Fibroblast of mammary gland (primary cell): ENCODE measurements around the gene EPB41L4B.
"Not testable (repeated sequence)": the region's sequence is repeated elsewhere in the genome, so short reads cannot be mapped to it uniquely, and the experiment has no call there.

Source experiments
- DNase-seq: peaks from one replicate; pipeline ENCODE4 v3.0.0-alpha.2; 2010; ENCODE audit warnings: low read depth
- H3K4me3 ChIP-seq: 2 replicates; pipeline ENCODE4 v1.5.1; 2011; ENCODE audit warnings: low read depth, mild to moderate bottlenecking, low read length, moderate library complexity; ENCODE audit not compliant: control insufficient read depth
- TF ChIP-seq, protein P1 (sequence below): conservative IDR thresholded peaks from 2 replicates; pipeline ENCODE4 v1.5.1; 2011; ENCODE audit warnings: low read depth, low read length, inconsistent platforms; ENCODE audit not compliant: control insufficient read depth, insufficient read depth

Gene EPB41L4B

DNA sequence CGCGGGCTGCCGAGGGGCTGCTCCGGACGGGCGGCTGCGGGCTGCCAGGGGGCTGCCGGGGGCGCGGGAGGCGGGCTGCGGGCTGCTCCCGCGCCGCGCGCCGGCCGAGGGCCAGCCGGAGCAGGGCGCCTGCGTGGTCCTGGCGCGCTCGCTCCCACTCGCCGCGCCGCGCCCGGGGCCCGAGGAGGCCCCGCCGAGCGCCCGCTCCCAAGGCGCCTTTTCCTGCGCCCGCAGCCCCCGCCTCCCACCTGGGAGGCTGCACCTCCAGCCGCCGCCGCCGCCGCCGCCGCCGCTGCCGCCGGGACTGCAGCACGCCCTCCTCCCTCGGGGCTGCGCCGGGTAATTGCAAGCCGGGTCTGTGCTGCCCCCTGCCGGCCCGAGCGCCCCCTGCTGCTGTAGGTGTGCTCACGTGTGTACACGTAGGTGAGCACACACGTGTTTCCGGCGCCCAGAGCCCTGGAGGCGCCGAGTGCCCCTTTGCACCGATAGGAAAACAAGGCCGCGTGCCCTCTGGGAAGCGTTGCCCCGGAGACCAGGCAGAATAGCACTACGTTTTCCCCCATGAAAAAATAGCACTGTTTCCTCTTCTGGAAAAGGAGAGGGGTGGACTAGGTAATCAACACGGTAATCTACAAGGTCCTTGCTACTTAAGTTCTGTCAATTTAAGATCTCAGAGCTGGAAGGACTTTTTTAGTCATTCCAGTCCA is at the start of gene EPB41L4B:
Gene EPB41L4B (minus strand): TSS at position 318 of the 707 bp plus-strand sequence. CDS start 613 bp downstream, outside the sequence.
- no peak within 1 kb of the TSS for H3K4me3 ChIP-seq
- peak; percentile 56 for DNase-seq
- TF ChIP-seq, protein P1, sequence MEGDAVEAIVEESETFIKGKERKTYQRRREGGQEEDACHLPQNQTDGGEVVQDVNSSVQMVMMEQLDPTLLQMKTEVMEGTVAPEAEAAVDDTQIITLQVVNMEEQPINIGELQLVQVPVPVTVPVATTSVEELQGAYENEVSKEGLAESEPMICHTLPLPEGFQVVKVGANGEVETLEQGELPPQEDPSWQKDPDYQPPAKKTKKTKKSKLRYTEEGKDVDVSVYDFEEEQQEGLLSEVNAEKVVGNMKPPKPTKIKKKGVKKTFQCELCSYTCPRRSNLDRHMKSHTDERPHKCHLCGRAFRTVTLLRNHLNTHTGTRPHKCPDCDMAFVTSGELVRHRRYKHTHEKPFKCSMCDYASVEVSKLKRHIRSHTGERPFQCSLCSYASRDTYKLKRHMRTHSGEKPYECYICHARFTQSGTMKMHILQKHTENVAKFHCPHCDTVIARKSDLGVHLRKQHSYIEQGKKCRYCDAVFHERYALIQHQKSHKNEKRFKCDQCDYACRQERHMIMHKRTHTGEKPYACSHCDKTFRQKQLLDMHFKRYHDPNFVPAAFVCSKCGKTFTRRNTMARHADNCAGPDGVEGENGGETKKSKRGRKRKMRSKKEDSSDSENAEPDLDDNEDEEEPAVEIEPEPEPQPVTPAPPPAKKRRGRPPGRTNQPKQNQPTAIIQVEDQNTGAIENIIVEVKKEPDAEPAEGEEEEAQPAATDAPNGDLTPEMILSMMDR: peak; percentile 60

DNA sequence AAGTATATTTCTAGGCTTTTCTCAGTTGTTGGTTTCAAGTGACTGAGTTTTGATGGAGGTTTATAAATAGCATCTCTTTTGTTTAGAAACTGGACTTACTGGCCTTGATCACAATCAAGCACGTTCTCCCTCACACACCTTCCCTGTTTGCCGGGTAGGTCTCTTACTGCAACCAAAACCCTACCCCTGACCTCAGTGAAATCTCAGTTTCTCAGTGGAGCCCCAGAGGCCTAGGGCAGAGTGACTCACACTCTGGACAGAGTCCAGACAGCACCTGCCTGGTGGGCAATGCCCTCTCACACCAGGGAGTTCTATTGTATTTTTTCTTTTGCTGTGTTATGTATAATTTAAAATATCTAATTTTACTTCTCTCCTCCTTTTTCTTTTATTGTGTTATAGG is 48.4 kb upstream of the EPB41L4B start:
- no peak overlapping the region for H3K4me3 ChIP-seq
- no peak for DNase-seq
- TF ChIP-seq, protein P1: no peak

DNA sequence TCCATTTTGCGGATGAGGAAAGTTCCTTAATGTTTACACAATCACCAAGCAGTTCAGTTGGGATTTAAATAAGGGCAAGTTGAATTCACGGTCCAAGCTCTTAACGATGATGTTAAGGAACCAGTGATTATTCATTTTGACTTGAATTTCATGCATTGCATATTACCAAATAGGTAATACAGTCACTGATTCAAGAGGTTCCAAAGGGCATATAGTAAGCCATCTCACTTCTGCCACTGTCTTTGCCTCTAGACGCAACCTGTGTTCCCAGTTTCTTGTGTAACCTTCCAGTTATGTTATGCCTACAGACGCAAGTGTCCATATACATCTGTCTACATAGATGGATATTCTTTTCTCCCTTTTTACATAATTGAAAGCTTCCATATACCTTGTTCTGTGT is 39.9 kb upstream of the EPB41L4B start:
- TF ChIP-seq, protein P1: no peak
- H3K4me3 ChIP-seq: no peak overlapping the region
- DNase-seq: no peak

DNA sequence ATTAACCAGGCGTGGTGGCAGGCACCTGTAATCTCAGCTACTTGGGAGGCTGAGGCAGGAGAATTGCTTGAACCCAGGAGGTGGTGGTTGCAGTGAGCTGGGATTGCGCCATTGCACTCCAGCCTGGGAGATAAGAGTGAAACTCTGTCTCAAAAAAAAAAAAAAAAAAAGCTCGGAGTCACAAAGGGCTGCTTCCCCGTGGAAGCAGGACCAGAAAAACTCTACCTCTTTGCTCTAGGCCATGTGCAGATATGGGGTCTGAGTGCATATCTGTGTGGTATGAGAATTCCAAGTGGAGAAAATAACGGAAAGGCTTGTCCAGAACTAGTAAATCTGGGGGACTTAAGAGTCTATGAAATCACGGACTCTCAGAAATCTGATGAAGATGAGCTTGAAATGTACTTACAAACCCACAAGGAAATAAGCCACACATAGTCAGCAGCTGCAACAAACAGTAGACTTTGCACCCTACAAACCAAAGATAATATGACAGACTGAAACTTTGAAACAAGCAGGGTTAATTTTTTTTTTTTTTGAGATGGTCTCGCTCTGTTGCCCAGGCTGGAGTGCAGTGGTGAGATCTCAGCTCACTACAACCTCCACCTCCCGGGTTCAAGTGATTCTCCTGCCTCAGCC is 38.2 kb upstream of the EPB41L4B start:
- not testable (repeated sequence) for H3K4me3 ChIP-seq, DNase-seq

DNA sequence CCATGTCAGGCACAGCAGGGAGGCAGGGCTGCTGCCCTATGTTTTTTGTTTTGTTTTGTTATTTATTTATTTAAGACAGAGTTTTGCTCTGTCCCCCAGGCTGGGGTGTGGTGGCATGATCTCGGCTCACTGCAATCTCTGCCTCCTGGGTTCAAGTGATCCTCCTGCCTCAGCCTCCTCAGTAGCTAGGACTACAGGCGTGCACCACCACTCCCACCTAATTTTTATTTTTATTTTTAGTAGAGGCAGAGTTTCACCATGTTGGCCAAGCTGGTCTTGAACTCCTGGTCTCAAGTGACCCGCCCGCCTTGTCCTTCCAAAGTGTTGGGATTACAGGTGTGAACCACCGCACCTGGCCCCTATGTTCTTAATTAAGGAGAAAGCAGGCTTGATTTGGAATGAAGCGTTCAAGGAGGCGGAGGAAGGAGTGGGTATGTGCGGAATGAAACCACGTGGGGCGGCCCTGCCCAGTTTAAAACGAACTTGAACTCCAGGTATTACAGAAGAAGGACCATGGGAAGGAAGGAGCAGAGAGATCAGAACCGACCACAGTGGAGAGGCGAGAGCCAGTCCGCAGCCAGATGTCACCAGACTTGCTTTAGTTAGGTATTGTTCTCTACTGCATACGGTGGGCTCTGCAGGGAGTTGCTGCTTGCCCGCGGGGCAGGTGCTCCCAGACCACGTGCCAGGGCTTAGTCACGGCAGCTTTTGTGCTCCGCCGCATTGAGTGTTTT is 34.9 kb upstream of the EPB41L4B start:
- TF ChIP-seq, protein P1: no peak
- no peak overlapping the region for H3K4me3 ChIP-seq
- no peak for DNase-seq

DNA sequence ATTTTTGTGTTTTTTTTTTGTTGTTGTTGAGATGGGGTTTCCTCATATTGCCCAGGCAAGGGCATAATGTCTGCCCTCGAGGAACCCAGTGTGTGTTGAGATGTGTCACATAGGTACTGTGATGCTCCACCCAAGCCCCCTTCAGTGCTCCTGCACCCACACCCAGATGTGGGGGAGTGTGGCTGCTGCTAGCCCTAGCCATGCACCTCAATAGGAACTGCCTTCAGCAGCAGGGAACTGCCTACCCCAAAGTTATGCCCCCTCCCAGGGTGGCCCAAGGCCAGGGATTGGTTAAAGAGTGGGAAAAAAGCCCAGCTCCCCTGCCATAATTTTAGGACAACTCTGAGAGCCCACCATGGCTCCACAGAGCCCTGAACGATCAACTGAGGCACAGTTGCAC is 33.3 kb upstream of the EPB41L4B start:
- DNase-seq: no peak
- no peak overlapping the region for H3K4me3 ChIP-seq
- TF ChIP-seq, protein P1: no peak

DNA sequence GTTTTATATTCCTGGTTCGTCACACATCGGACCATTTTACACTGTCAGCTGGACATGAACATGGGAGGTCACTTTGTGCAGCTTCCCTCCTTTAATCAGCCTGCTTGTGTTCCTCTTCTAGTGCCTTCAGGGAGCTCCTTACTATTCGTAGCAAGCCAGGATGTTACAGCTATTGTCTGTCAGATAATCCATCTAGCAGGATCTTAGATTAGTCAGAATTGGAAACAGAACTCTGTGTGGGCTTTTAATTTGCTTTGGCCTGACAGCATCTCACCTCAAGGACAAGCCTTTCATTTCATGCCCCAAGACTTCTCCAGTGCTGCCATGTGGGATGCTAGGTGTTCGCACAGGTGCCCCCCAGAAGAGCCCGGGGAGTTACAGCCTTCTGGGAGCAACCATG is 30.2 kb upstream of the EPB41L4B start:
- TF ChIP-seq, protein P1: no peak
- DNase-seq: no peak
- H3K4me3 ChIP-seq: no peak overlapping the region
